Left cardiac atrium (tissue), 2 donors: ENCODE results near the gene OR51I1. TPM values are rescaled to one million over a fixed set of nuclear protein-coding genes. Genes with fewer than 3 reads are reported as not detected.

Experiments used
- total RNA-seq, 2 donors: library from RNA; stranded (reverse); fragmentation: NEBNext Ultra II Directional; extraction: Animal tissue kit (Norgen Biotek cat#: 25700); gene quantifications; one replicate each; pipeline ENCODE4 v1.2.1, GENCODE V29; 2021
- donor health status: DM: no; HTN: yes; CAD: no; lungs with severe emphysema.
- donor health status: DM: yes; HTN: yes; CAD: no.

The OR51I1 gene
- total RNA-seq, 2 donors from 2014 or later: not detected

Other genes with a start within 250 kb of the OR51I1 start
- gene OR51V1, start 240.8 kb downstream of the OR51I1 start, total RNA-seq: not detected
- 100 to 1,000 TPM in 1 of 2 donors, 10 to 100 TPM in 1; 77.3 to 264 TPM for gene HBB, start 214.4 kb downstream of the OR51I1 start, total RNA-seq
- not detected for gene HBD, start 207.0 kb downstream of the OR51I1 start, total RNA-seq
- not detected for gene HBG1, start 191.7 kb downstream of the OR51I1 start, total RNA-seq
- not detected for gene HBG2, start 186.7 kb downstream of the OR51I1 start, total RNA-seq
- not detected for gene HBE1, start 171.6 kb downstream of the OR51I1 start, total RNA-seq
- gene OR51B4, start 139.6 kb downstream of the OR51I1 start, total RNA-seq: not detected
- gene OR51B2, start 117.2 kb downstream of the OR51I1 start, total RNA-seq: not detected
- gene OR51B5, start 98.0 kb downstream of the OR51I1 start, total RNA-seq: not detected
- not detected for gene OR51B6, start 90.0 kb downstream of the OR51I1 start, total RNA-seq
- not detected for gene OR51M1, start 57.7 kb downstream of the OR51I1 start, total RNA-seq
- not detected for gene OR51Q1, start 19.4 kb downstream of the OR51I1 start, total RNA-seq
- gene OR51I2, start 7.8 kb upstream of the OR51I1 start, total RNA-seq: not detected
- gene OR52D1, start 47.2 kb upstream of the OR51I1 start, total RNA-seq: not detected
- gene UBQLN3, start 68.4 kb upstream of the OR51I1 start, total RNA-seq: under 1 TPM; 0.13 to 0.15 TPM
- under 1 TPM; 0.12 to 0.16 TPM for gene UBQLNL, start 75.2 kb upstream of the OR51I1 start, total RNA-seq
- gene OR52H1, start 107.0 kb upstream of the OR51I1 start, total RNA-seq: not detected
- gene OR52B6, start 139.4 kb upstream of the OR51I1 start, total RNA-seq: not detected
- gene TRIM6, start 155.1 kb upstream of the OR51I1 start, total RNA-seq: 1 to 10 TPM; 1.1 to 1.2 TPM
- 1 to 10 TPM; 2.3 to 3.4 TPM for gene TRIM34, start 183.5 kb upstream of the OR51I1 start, total RNA-seq
- gene TRIM5, start 243.6 kb upstream of the OR51I1 start, total RNA-seq: 10 to 100 TPM; 14.2 to 14.8 TPM
- gene TRIM22, start 248.3 kb upstream of the OR51I1 start, total RNA-seq: 10 to 100 TPM; 29.6 to 33.7 TPM